ENCODE results near the gene KCNE4.

DNA sequence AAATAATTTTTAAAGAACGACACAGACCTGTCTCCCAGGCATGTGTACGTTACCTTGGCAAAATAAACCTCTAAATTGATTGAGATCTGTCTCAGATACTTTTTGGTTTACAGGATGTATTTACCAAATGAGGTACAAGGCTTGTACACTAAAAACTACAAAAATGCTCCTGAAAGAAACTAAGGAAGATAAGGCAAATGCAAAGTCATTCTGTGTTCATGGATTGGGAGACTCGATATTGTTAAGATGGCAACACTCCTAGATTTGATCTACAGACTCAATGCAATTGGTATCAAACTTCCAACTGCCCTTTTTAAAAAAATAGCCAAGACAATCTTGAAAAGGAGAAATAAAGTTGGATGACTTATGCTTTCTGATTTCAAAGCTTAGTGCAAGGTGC, 11.5 kb upstream of the KCNE4 start:
- TF ChIP-seq, protein P1, sequence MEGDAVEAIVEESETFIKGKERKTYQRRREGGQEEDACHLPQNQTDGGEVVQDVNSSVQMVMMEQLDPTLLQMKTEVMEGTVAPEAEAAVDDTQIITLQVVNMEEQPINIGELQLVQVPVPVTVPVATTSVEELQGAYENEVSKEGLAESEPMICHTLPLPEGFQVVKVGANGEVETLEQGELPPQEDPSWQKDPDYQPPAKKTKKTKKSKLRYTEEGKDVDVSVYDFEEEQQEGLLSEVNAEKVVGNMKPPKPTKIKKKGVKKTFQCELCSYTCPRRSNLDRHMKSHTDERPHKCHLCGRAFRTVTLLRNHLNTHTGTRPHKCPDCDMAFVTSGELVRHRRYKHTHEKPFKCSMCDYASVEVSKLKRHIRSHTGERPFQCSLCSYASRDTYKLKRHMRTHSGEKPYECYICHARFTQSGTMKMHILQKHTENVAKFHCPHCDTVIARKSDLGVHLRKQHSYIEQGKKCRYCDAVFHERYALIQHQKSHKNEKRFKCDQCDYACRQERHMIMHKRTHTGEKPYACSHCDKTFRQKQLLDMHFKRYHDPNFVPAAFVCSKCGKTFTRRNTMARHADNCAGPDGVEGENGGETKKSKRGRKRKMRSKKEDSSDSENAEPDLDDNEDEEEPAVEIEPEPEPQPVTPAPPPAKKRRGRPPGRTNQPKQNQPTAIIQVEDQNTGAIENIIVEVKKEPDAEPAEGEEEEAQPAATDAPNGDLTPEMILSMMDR (IDR thresholded peaks at IDR 0.05; ENCODE audit: low read length) = no peak
- no peak for TF ChIP-seq EZH2phosphoT487 (IDR thresholded peaks at IDR 0.05; ENCODE audit: low read length)
- TF ChIP-seq EZH2 (optimal IDR thresholded peaks at IDR 0.05; ENCODE audit: low read depth, low read length) = no peak
